Spinal cord (tissue), 10 donors: ENCODE data around the gene PCF11. TPM values are rescaled to one million over a fixed set of nuclear protein-coding genes. Genes with fewer than 3 reads are reported as not detected.

Experiments
- DNase-seq, 6 donors: peaks; one replicate each; pipeline versions ENCODE4 v3.0.0 to v3.0.0-alpha.2; 2013 to 2015; ENCODE audit warnings: low spot score in 6 of 6, low read depth in 4 of 6
- H3K27ac ChIP-seq: one replicate; pipeline ENCODE4 v1.5.1; 2013; ENCODE audit warnings: low read depth, low read length, control low read depth
- H3K27me3 ChIP-seq: one replicate; pipeline ENCODE4 v1.6.1; 2013; ENCODE audit warnings: low read length; ENCODE audit not compliant: control insufficient read depth, insufficient read depth
- H3K36me3 ChIP-seq: one replicate; pipeline ENCODE4 v1.6.1; 2013; ENCODE audit warnings: low read length; ENCODE audit not compliant: control insufficient read depth, insufficient read depth
- H3K4me1 ChIP-seq: one replicate; pipeline ENCODE4 v1.6.1; 2013; ENCODE audit warnings: low read length; ENCODE audit not compliant: control insufficient read depth, insufficient read depth
- H3K4me3 ChIP-seq: one replicate; pipeline ENCODE4 v1.5.1; 2013; ENCODE audit warnings: low read depth, low read length, control low read depth
- H3K9me3 ChIP-seq: one replicate; pipeline ENCODE4 v1.6.1; 2013; ENCODE audit warnings: low read length; ENCODE audit not compliant: control insufficient read depth, insufficient read depth
- WGBS: methylation state at CpG from one replicate; pipeline ENCODE4 v1.1.5; 2013; ENCODE audit warnings: missing lambda C conversion rate; ENCODE audit not compliant: insufficient coverage; 5-methylcytosine and 5-hydroxymethylcytosine counted together
- polyA plus RNA-seq, 2 donors: library from polyadenylated mRNA; unstranded; fragments of 120-200 nt; gene quantifications; one replicate each; pipeline ENCODE4 v1.2.1, GENCODE V29; 2013; ENCODE audit not compliant: insufficient read length in 2 of 2
- total RNA-seq, 2 donors: library from RNA; depleted of rRNA in 1 of 2; stranded (reverse); fragments of 120-200 nt in 1 of 2; fragments of >200 nt in 1 of 2; gene quantifications; one replicate each; pipeline versions ENCODE4 v1.2.3 to v1.2.4, GENCODE V29; 2013 to 2014
- donor health status: healthy.

PCF11 gene
- total and polyA plus RNA-seq, 4 donors, result 50.2 to 64.8 (median 57.6) TPM

GRCh38 chr11:83150450-83150849, 6.5 kb upstream of the PCF11 start:
- H3K36me3 ChIP-seq, result no peaks in the 10 kb centered on the region
- H3K4me1 ChIP-seq, result peaks cover 2% of the 10 kb centered on the region
- no CpG with 5 or more reads among the region's 2 CpGs for WGBS
- H3K9me3 ChIP-seq, result no peaks in the 10 kb centered on the region
- H3K27me3 ChIP-seq, result no peaks in the 10 kb centered on the region
- H3K4me3 ChIP-seq, result no peak overlapping the region
- no peak overlapping the region for H3K27ac ChIP-seq
- DNase-seq, result no peak

- DNase-seq, result no peak
- no peaks in the 10 kb centered on the region for H3K27me3 ChIP-seq
- H3K4me3 ChIP-seq, result no peak overlapping the region
- H3K27ac ChIP-seq, result no peak overlapping the region
- H3K36me3 ChIP-seq, result no peaks in the 10 kb centered on the region
- 83% methylated on average over 6 of the region's 10 CpGs for WGBS
- no peaks in the 10 kb centered on the region for H3K9me3 ChIP-seq
- peaks cover 7% of the 10 kb centered on the region for H3K4me1 ChIP-seq
Observed at GRCh38 chr11:83151274-83151977, 5.5 kb upstream of the PCF11 start.

GRCh38 chr11:83152264-83152663, 4.7 kb upstream of the PCF11 start:
- WGBS, result no CpG with 5 or more reads among the region's 2 CpGs
- H3K4me3 ChIP-seq, result no peak overlapping the region
- H3K27me3 ChIP-seq, result no peaks in the 10 kb centered on the region
- no peak for DNase-seq
- peaks cover 7% of the 10 kb centered on the region for H3K4me1 ChIP-seq
- H3K36me3 ChIP-seq, result no peaks in the 10 kb centered on the region
- H3K27ac ChIP-seq, result no peak overlapping the region
- no peaks in the 10 kb centered on the region for H3K9me3 ChIP-seq

- WGBS, result no CpG with 5 or more reads among the region's 6 CpGs
- no peak for DNase-seq
- no peaks in the 10 kb centered on the region for H3K27me3 ChIP-seq
Observed at GRCh38 chr11:83153764-83154163, 3.2 kb upstream of the PCF11 start.

GRCh38 chr11:83156144-83156995, 561 bp upstream of the PCF11 start:
- WGBS, result 0% methylated on average over 19 of the region's 35 CpGs
- H3K36me3 ChIP-seq, result no peaks in the 10 kb centered on the region
- peak overlapping the region; percentile 95 for H3K27ac ChIP-seq
- no peaks in the 10 kb centered on the region for H3K9me3 ChIP-seq
- peak; percentile 98 to 100 (median 99) for DNase-seq
- peak overlapping the region; percentile 98 for H3K4me3 ChIP-seq
- H3K4me1 ChIP-seq, result peaks cover 7% of the 10 kb centered on the region
- no peaks in the 10 kb centered on the region for H3K27me3 ChIP-seq

More at GRCh38 chr11:83153764-83154163, 3.2 kb upstream of the PCF11 start:
- no peaks in the 10 kb centered on the region for H3K36me3 ChIP-seq
- no peaks in the 10 kb centered on the region for H3K9me3 ChIP-seq
- H3K4me1 ChIP-seq, result peaks cover 7% of the 10 kb centered on the region
- no peak overlapping the region for H3K4me3 ChIP-seq
- no peak overlapping the region for H3K27ac ChIP-seq

GRCh38 chr11:83157594-83158356, 844 bp downstream of the PCF11 start:
- Histone ChIP-seq H3K4me1 (peaks cover 7% of the 10 kb centered on the region), H3K4me3 (peak overlapping the region; percentile 98), H3K27me3 (no peaks in the 10 kb centered on the region), H3K27ac (peak overlapping the region; percentile 100), H3K36me3 (no peaks in the 10 kb centered on the region), H3K9me3 (no peaks in the 10 kb centered on the region)
- peak; percentile 39 to 84 (median 65) for DNase-seq
- 0% methylated on average over 8 of the region's 18 CpGs for WGBS

- WGBS, result no CpG with 5 or more reads among the region's 5 CpGs
- peaks cover 7% of the 10 kb centered on the region for H3K4me1 ChIP-seq
- no peaks in the 10 kb centered on the region for H3K36me3 ChIP-seq
- peak overlapping the region; percentile 100 for H3K27ac ChIP-seq
- H3K4me3 ChIP-seq, result peak overlapping the region; percentile 98
- H3K27me3 ChIP-seq, result no peaks in the 10 kb centered on the region
- no peak for DNase-seq
- H3K9me3 ChIP-seq, result no peaks in the 10 kb centered on the region
Observed at GRCh38 chr11:83158357-83158786, 1.4 kb downstream of the PCF11 start.

- Histone ChIP-seq H3K36me3 (no peaks in the 10 kb centered on the region), H3K4me3 (peak overlapping the region; percentile 98), H3K27ac (no peak overlapping the region), H3K9me3 (no peaks in the 10 kb centered on the region), H3K27me3 (no peaks in the 10 kb centered on the region), H3K4me1 (peaks cover 7% of the 10 kb centered on the region)
- DNase-seq, result no peak
- WGBS, result 0% methylated on average over 1 of the region's 15 CpGs
Observed at GRCh38 chr11:83158965-83159901, 2.3 kb downstream of the PCF11 start.
